Heart left ventricle (tissue), 13 donors: ENCODE results near the gene ARNT2.

Experiments
- POLR2A ChIP-seq, 2 donors: fragments of 450-650 bp; IDR thresholded peaks; one replicate each; pipeline ENCODE4 v1.6.1; 2017; ENCODE audit warnings: antibody characterized with exemption in 2 of 2, mild to moderate bottlenecking in 2 of 2, moderate library complexity in 2 of 2
- TF ChIP-seq, protein P1 (sequence below), 12 donors: fragments of 200-600 bp; sonication (generic) in 4 of 12; IDR thresholded peaks; one replicate each; pipeline versions ENCODE4 v1.5.0 to v1.8.0; 2018 to 2022; ENCODE audit warnings: antibody characterized with exemption in 12 of 12, mild to moderate bottlenecking in 5 of 12
- donor health status: ischemic (EF 13 %, LVEDD 7.1; RV severe dilation, severe dysfunction).
- donor health status: DM: no; HTN: yes; CAD: no.
- donor health status: DM: no; HTN: no; CAD: no.
- donor health status: ischemic (EF 25% LVEDD 6.9; RV normal size, moderate dysfunction).
- donor health status: ischemic (EF 25% LVEDD 5.7; RV mildly dilated, moderate dysfunction).
- donor health status: ischemic (EF 35%, LVEDD 5.7; RV mildly dilated, moderate dysfunction).
- donor health status: nonischemic (EF 11% LVEDD 7.7; RV severe dilation, severe dysfunction).
- donor health status: DM: yes; HTN: yes; CAD: no.
- donor health status: PGD.
- donor health status: ischemic (EF 29% LVEDD 5.4; RV normal size, mild dysfunction).
- donor health status: nonischemic (EF 23%, LVEDD 6.1; RV moderate dilation, normal function).

- TF ChIP-seq, protein P1, sequence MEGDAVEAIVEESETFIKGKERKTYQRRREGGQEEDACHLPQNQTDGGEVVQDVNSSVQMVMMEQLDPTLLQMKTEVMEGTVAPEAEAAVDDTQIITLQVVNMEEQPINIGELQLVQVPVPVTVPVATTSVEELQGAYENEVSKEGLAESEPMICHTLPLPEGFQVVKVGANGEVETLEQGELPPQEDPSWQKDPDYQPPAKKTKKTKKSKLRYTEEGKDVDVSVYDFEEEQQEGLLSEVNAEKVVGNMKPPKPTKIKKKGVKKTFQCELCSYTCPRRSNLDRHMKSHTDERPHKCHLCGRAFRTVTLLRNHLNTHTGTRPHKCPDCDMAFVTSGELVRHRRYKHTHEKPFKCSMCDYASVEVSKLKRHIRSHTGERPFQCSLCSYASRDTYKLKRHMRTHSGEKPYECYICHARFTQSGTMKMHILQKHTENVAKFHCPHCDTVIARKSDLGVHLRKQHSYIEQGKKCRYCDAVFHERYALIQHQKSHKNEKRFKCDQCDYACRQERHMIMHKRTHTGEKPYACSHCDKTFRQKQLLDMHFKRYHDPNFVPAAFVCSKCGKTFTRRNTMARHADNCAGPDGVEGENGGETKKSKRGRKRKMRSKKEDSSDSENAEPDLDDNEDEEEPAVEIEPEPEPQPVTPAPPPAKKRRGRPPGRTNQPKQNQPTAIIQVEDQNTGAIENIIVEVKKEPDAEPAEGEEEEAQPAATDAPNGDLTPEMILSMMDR (IDR thresholded peaks at IDR 0.05), result no peak
- no peak for TF ChIP-seq POLR2A (IDR thresholded peaks at IDR 0.05)
Measured at GRCh38 chr15:80527961-80528360, 123.8 kb downstream of the ARNT2 start.
